GM12874 (cell line): ENCODE data around the gene SULT1C2.

Source experiments
- CTCF ChIP-seq: IDR thresholded peaks from 2 replicates; pipeline ENCODE4 v1.5.1; 2011; ENCODE audit warnings: low read depth, mild to moderate bottlenecking, control low read depth, low read length, moderate library complexity; ENCODE audit not compliant: insufficient read depth

Gene SULT1C2

GRCh38 chr2:108288534-108289106 is at the start of gene SULT1C2:
Gene SULT1C2, plus strand, starts transcription at chr2:108288895. Its CDS starts 4,773 bp downstream, at chr2:108293668.
- no peak for TF ChIP-seq CTCF

- no peak for TF ChIP-seq CTCF
Observed at GRCh38 chr2:108239786-108240185, 48.9 kb upstream of the SULT1C2 start, which contains the start of gene SULT1C3. Gene SULT1C3, plus strand, starts transcription at chr2:108239968. Its CDS starts 7,227 bp downstream, at chr2:108247195.

DNA sequence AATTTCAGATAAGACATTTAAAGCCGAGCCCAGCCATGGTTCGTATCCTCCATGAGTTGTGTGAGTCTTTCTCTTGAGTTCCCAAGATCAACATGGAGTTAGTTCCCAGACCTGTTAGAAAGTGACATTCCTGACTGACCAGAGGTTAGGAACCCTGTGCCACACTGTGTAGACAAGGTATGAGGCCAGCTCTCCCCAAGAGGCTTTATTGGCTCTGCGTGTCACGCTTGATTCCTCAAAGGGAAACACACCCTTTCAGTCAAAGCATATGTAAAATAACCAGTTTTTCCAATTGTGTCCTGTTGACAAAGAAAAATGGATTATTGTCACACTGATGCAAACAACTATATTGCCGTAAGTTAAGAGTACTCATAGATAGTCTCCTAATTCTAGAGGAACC is 47.7 kb upstream of the SULT1C2 start:
- no peak for TF ChIP-seq CTCF

- TF ChIP-seq CTCF: no peak
Observed at GRCh38 chr2:108243566-108243965, 45.1 kb upstream of the SULT1C2 start.

DNA sequence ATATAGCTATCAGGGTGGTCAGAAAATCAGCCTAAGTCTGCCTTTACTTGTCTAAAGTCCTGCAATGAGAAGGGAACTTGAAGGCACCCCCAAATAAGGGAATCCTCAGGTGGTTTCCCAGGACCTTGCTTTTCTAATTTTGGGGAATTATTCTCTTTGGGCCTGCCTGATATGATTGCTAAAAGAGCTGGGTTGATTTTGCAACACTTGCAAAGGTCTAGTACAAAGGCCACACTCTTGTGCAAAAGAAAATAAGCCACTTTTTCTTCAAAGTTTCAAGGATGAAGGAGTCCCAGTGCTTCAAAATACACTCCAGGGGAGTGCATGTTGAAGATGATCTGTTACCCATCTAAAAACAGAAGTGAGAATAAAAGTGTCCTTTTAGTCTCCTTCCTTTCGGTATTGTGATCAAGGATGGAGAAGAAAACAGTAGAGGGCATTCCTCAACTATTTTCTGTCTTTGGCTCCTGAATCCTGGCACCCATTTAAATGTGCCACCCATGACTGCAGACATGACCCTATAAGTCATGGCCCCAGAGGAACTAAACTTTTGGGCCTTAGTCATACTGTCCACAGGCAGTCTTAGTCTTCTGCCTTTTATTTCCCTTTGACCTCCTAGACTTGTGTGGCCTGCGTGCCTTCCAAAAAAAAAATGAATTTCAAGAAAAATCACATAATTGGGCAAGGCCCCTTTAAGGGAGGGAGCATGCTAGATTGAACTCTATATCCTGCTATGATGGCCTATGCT is 43.9 kb upstream of the SULT1C2 start:
- TF ChIP-seq CTCF: no peak

- TF ChIP-seq CTCF: no peak
Observed at GRCh38 chr2:108253106-108253505, 35.6 kb upstream of the SULT1C2 start.

- no peak for TF ChIP-seq CTCF
Observed at GRCh38 chr2:108257757-108258331, 30.9 kb upstream of the SULT1C2 start.
